Loucy (cell line): ENCODE results near the gene MED8.

Source experiments
- H2AFZ ChIP-seq: fragments of 200-600 bp; sonication (generic); 2 replicates; pipeline ENCODE4 v1.6.0; 2016; ENCODE audit warnings: antibody characterized with exemption, mild to moderate bottlenecking, low read length, moderate library complexity
- H3F3A ChIP-seq: fragments of 200-600 bp; 2 replicates; pipeline ENCODE4 v1.6.0; 2016; ENCODE audit warnings: antibody characterized with exemption, low read depth, mild to moderate bottlenecking
- H3K27me3 ChIP-seq: fragments of 200-600 bp; sonication (generic); 2 replicates; pipeline ENCODE4 v1.6.1; 2014; ENCODE audit warnings: low read length, mild to moderate bottlenecking; ENCODE audit not compliant: insufficient read depth, poor library complexity, severe bottlenecking
- H3K36me3 ChIP-seq: fragments of 200-600 bp; sonication (generic); 2 replicates; pipeline ENCODE4 v1.6.1; 2016; ENCODE audit warnings: low read length; ENCODE audit not compliant: insufficient read depth
- H3K4me1 ChIP-seq: fragments of 200-600 bp; sonication (generic); 2 replicates; pipeline ENCODE4 v1.5.1; 2014; ENCODE audit warnings: low read length, mild to moderate bottlenecking; ENCODE audit not compliant: insufficient read depth, poor library complexity, severe bottlenecking
- H3K4me2 ChIP-seq: fragments of 200-600 bp; sonication (generic); 2 replicates; pipeline ENCODE4 v1.6.0; 2014; ENCODE audit warnings: antibody characterized with exemption, low read length, low read depth, mild to moderate bottlenecking; ENCODE audit not compliant: poor library complexity, severe bottlenecking
- H3K4me3 ChIP-seq: fragments of 200-600 bp; sonication (generic); 2 replicates; pipeline ENCODE4 v1.5.1; 2014; ENCODE audit warnings: low read length, mild to moderate bottlenecking, mixed read lengths; ENCODE audit not compliant: poor library complexity, severe bottlenecking
- H3K79me2 ChIP-seq: fragments of 200-600 bp; sonication (generic); 2 replicates; pipeline ENCODE4 v1.6.1; 2014; ENCODE audit warnings: low read length; ENCODE audit not compliant: insufficient read depth
- H3K9ac ChIP-seq: fragments of 200-600 bp; sonication (generic); 2 replicates; pipeline ENCODE4 v1.6.0; 2014; ENCODE audit warnings: mild to moderate bottlenecking, low read depth, low read length, moderate library complexity; ENCODE audit not compliant: poor library complexity, severe bottlenecking
- H3K9me2 ChIP-seq: fragments of 200-600 bp; sonication (generic); replicated peaks from 2 replicates; pipeline ENCODE4 v1.6.1; 2016; ENCODE audit warnings: low read depth, low read length, mixed read lengths
- H3K9me3 ChIP-seq: fragments of 200-600 bp; sonication (generic); 2 replicates; pipeline ENCODE4 v1.6.1; 2014; ENCODE audit warnings: mild to moderate bottlenecking, antibody characterized with exemption, low read length, low read depth; ENCODE audit not compliant: insufficient read depth
- H4K20me1 ChIP-seq: fragments of 200-600 bp; sonication (generic); 2 replicates; pipeline ENCODE4 v1.6.0; 2014; ENCODE audit warnings: antibody characterized with exemption, low read length, mild to moderate bottlenecking; ENCODE audit not compliant: insufficient read depth, poor library complexity, severe bottlenecking
- EZH2phosphoT487 ChIP-seq: fragments of 200-600 bp; IDR thresholded peaks from 2 replicates; pipeline ENCODE4 v1.6.1; 2018; ENCODE audit warnings: antibody characterized with exemption, mild to moderate bottlenecking, moderate library complexity, borderline replicate concordance
- TF ChIP-seq, protein P1 (sequence below): fragments of 200-600 bp; sonication (generic); conservative IDR thresholded peaks from 2 replicates; pipeline ENCODE4 v1.5.1; 2014; ENCODE audit warnings: mild to moderate bottlenecking, antibody characterized with exemption, low read length

Gene MED8

GRCh38 chr1:43346636-43347035 lies 43.0 kb downstream of the MED8 start:
- no peaks in the 10 kb centered on the region for H3K36me3 ChIP-seq
- no peak overlapping the region for H3K4me3 ChIP-seq
- no peak overlapping the region for H2AFZ ChIP-seq
- H3K4me1 ChIP-seq, result no peaks in the 10 kb centered on the region
- H3K9ac ChIP-seq, result no peak overlapping the region
- no peaks in the 10 kb centered on the region for H3K9me2 ChIP-seq
- no peaks in the 10 kb centered on the region for H3K79me2 ChIP-seq
- no peaks in the 10 kb centered on the region for H3F3A ChIP-seq
- TF ChIP-seq EZH2phosphoT487, result no peak
- TF ChIP-seq, protein P1, sequence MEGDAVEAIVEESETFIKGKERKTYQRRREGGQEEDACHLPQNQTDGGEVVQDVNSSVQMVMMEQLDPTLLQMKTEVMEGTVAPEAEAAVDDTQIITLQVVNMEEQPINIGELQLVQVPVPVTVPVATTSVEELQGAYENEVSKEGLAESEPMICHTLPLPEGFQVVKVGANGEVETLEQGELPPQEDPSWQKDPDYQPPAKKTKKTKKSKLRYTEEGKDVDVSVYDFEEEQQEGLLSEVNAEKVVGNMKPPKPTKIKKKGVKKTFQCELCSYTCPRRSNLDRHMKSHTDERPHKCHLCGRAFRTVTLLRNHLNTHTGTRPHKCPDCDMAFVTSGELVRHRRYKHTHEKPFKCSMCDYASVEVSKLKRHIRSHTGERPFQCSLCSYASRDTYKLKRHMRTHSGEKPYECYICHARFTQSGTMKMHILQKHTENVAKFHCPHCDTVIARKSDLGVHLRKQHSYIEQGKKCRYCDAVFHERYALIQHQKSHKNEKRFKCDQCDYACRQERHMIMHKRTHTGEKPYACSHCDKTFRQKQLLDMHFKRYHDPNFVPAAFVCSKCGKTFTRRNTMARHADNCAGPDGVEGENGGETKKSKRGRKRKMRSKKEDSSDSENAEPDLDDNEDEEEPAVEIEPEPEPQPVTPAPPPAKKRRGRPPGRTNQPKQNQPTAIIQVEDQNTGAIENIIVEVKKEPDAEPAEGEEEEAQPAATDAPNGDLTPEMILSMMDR, result no peak
- no peak overlapping the region for H3K4me2 ChIP-seq
- no peaks in the 10 kb centered on the region for H3K9me3 ChIP-seq
- no peaks in the 10 kb centered on the region for H4K20me1 ChIP-seq
- H3K27me3 ChIP-seq, result no peaks in the 10 kb centered on the region

- Histone ChIP-seq H2AFZ (no peak overlapping the region), H3K79me2 (no peaks in the 10 kb centered on the region), H3K9me2 (no peaks in the 10 kb centered on the region), H3K27me3 (no peaks in the 10 kb centered on the region), H3K9me3 (no peaks in the 10 kb centered on the region), H3K4me2 (no peak overlapping the region), H3K9ac (no peak overlapping the region), H4K20me1 (no peaks in the 10 kb centered on the region), H3K4me3 (no peak overlapping the region), H3K36me3 (no peaks in the 10 kb centered on the region), H3K4me1 (no peaks in the 10 kb centered on the region), H3F3A (no peaks in the 10 kb centered on the region)
- TF ChIP-seq EZH2phosphoT487, result no peak
- TF ChIP-seq, protein P1, result no peak
Measured at GRCh38 chr1:43345120-43345519, 44.5 kb downstream of the MED8 start.

GRCh38 chr1:43344267-43344850 lies 45.2 kb downstream of the MED8 start:
- Histone ChIP-seq H3K4me1 (no peaks in the 10 kb centered on the region), H3K9ac (no peak overlapping the region), H2AFZ (no peak overlapping the region), H3K79me2 (no peaks in the 10 kb centered on the region), H3K4me3 (no peak overlapping the region), H3K9me3 (no peaks in the 10 kb centered on the region), H3K4me2 (no peak overlapping the region), H3F3A (no peaks in the 10 kb centered on the region), H3K36me3 (no peaks in the 10 kb centered on the region), H4K20me1 (no peaks in the 10 kb centered on the region), H3K9me2 (no peaks in the 10 kb centered on the region), H3K27me3 (no peaks in the 10 kb centered on the region)
- TF ChIP-seq, protein P1, result no peak
- TF ChIP-seq EZH2phosphoT487, result no peak
